HCT116 (cell line): ENCODE results near the gene ARFRP1. TPM values are rescaled to one million over a fixed set of nuclear protein-coding genes. Genes with fewer than 3 reads are reported as not detected.

Experiments used
- ATAC-seq: fragments of 200-7000 bp; cut with Tn5 transposase; 2 replicates; pipeline ENCODE4 v1.9.1; 2020; ENCODE audit warnings: mild to moderate bottlenecking, moderate library complexity
- BruUV-seq: library from RNA; stranded (reverse); fragments of 400-500 nt; replicated peaks from 2 replicates; lab custom pipeline; 2021; lab: Mats Ljungman, UMichigan
- CTCF ChIA-PET: fragments of 300-600 bp; sonication (Branson Sonifier 250); formaldehyde crosslinking; loops from one replicate; lab custom pipeline; 2021; ENCODE audit warnings: antibody characterized with exemption; lab: Charles Lee
- POLR2A ChIA-PET: fragments of 300-600, 350-600 bp; sonication (Branson Sonifier 250); formaldehyde crosslinking; loops from one replicate; lab custom pipeline; 2021; ENCODE audit warnings: antibody characterized with exemption; lab: Charles Lee
- RAD21 ChIA-PET, 2 experiments: fragments of 300-600 bp; sonication (Branson Sonifier 250); formaldehyde crosslinking; loops; one replicate each; lab custom pipeline; 2023; ENCODE audit warnings: low total read pairs in 2 of 2; ENCODE audit not compliant: uncharacterized antibody in 2 of 2, unreplicated experiment in 2 of 2, low non-redundant PET in 1 of 2; lab: Charles Lee
- DNase-seq: peaks from one replicate; pipeline ENCODE4 v3.0.0-alpha.2; 2010; ENCODE audit warnings: low read depth, low spot score
- H2AFZ ChIP-seq: fragments of 200-600 bp; shearing (Covaris generic), sonication (generic); 2 replicates; pipeline ENCODE4 v1.6.1; 2017; ENCODE audit warnings: low read depth, mixed run types, mixed read lengths, antibody characterized with exemption, low read length; ENCODE audit not compliant: poor library complexity, severe bottlenecking
- H3K27ac ChIP-seq: 2 replicates; pipeline ENCODE4 v1.5.1; 2012; ENCODE audit warnings: low read depth, low read length
- H3K27me3 ChIP-seq: fragments of 200-600 bp; sonication (generic); 2 replicates; pipeline ENCODE4 v1.6.1; 2016; ENCODE audit warnings: mixed run types, low read length, mixed read lengths; ENCODE audit not compliant: insufficient read depth
- H3K36me3 ChIP-seq, 2 experiments: fragments of 200-500 bp in 1 of 2; fragments of 200-600 bp in 1 of 2; sonication (Bioruptor generic) in 1 of 2; sonication (generic) in 1 of 2; 2 replicates each; pipeline versions ENCODE4 v1.5.1 to v1.6.1; 2014 to 2016; ENCODE audit warnings: low read length in 2 of 2, inconsistent platforms in 1 of 2, mixed read lengths in 1 of 2, mixed run types in 1 of 2; ENCODE audit not compliant: insufficient read depth in 2 of 2, control insufficient read depth in 1 of 2
- H3K4me1 ChIP-seq, 2 experiments: fragments of 200-600 bp in 1 of 2; sonication (generic) in 1 of 2; 2 replicates each; pipeline versions ENCODE4 v1.5.1 to v1.6.1; 2012 to 2017; ENCODE audit warnings: low read length in 2 of 2, inconsistent platforms in 1 of 2, mild to moderate bottlenecking in 1 of 2, mixed read lengths in 1 of 2, mixed run types in 1 of 2, moderate library complexity in 1 of 2; ENCODE audit not compliant: insufficient read depth in 2 of 2, control insufficient read depth in 1 of 2
- H3K4me2 ChIP-seq: fragments of 200-600 bp; sonication (generic); 2 replicates; pipeline ENCODE4 v1.6.1; 2017; ENCODE audit warnings: mixed run types, low read length, mixed read lengths
- H3K4me3 ChIP-seq, 2 experiments: fragments of 200-600 bp in 1 of 2; sonication (generic) in 1 of 2; replicated peaks in 1 of 2; 2 replicates each; pipeline ENCODE4 v1.5.1; 2011 to 2016; ENCODE audit warnings: low read length in 2 of 2, control low read depth in 1 of 2, low read depth in 1 of 2, mild to moderate bottlenecking in 1 of 2, mixed read lengths in 1 of 2, mixed run types in 1 of 2
- H3K79me2 ChIP-seq: fragments of 200-600 bp; sonication (generic); 2 replicates; pipeline ENCODE4 v1.6.1; 2017; ENCODE audit warnings: mild to moderate bottlenecking, mixed run types, low read length, moderate library complexity, mixed read lengths; ENCODE audit not compliant: insufficient read depth
- H3K9ac ChIP-seq: fragments of 200-600 bp; sonication (generic); 2 replicates; pipeline ENCODE4 v1.6.1; 2016; ENCODE audit warnings: low read length, mixed read lengths
- H3K9me2 ChIP-seq: fragments of 200-600 bp; sonication (generic), shearing (Covaris generic); 2 replicates; pipeline ENCODE4 v1.6.1; 2017; ENCODE audit warnings: mixed run types, mild to moderate bottlenecking, moderate library complexity; ENCODE audit not compliant: insufficient read depth
- H3K9me3 ChIP-seq, 2 experiments: fragments of 200-500 bp in 1 of 2; fragments of 200-600 bp in 1 of 2; sonication (Bioruptor generic) in 1 of 2; sonication (generic) in 1 of 2; 2 replicates each; pipeline ENCODE4 v1.6.1; 2014 to 2017; ENCODE audit warnings: low read length in 2 of 2, mixed read lengths in 2 of 2, inconsistent platforms in 1 of 2, low read depth in 1 of 2, mild to moderate bottlenecking in 1 of 2, mixed run types in 1 of 2, moderate library complexity in 1 of 2; ENCODE audit not compliant: control insufficient read depth in 1 of 2, insufficient read depth in 1 of 2
- H4K20me1 ChIP-seq: fragments of 200-600 bp; sonication (generic), shearing (Covaris generic); 2 replicates; pipeline ENCODE4 v1.6.1; 2017; ENCODE audit warnings: mixed run types, mild to moderate bottlenecking, moderate library complexity; ENCODE audit not compliant: insufficient read depth
- CBX3 ChIP-seq: IDR thresholded peaks from 2 replicates; pipeline ENCODE4 v1.6.1; 2012; ENCODE audit warnings: low read depth
- CEBPB ChIP-seq: IDR thresholded peaks from 2 replicates; pipeline ENCODE4 v1.6.1; 2012; ENCODE audit warnings: low read depth
- CTCF ChIP-seq, 3 experiments: fragments of 200-600 bp in 1 of 3; sonication (generic) in 1 of 3; IDR thresholded peaks in 2 of 3; conservative IDR thresholded peaks in 1 of 3; 2 replicates each; pipeline ENCODE4 v1.5.1; 2012 to 2017; ENCODE audit warnings: low read depth in 2 of 3, low read length in 2 of 3, antibody characterized with exemption in 1 of 3, borderline replicate concordance in 1 of 3, control low read depth in 1 of 3, mild to moderate bottlenecking in 1 of 3, mixed read lengths in 1 of 3, mixed run types in 1 of 3, moderate library complexity in 1 of 3; ENCODE audit not compliant: insufficient read depth in 1 of 3
- EGR1 ChIP-seq: IDR thresholded peaks from 2 replicates; pipeline ENCODE4 v1.6.1; 2012; ENCODE audit warnings: low read depth
- EZH2phosphoT487 ChIP-seq: fragments of 200-600 bp; IDR thresholded peaks from 2 replicates; pipeline ENCODE4 v1.6.1; 2018; ENCODE audit warnings: antibody characterized with exemption, borderline replicate concordance
- FOSL1 ChIP-seq: IDR thresholded peaks from 2 replicates; pipeline ENCODE4 v1.6.1; 2012; ENCODE audit warnings: low read depth
- JUND ChIP-seq: IDR thresholded peaks from 2 replicates; pipeline ENCODE4 v1.6.1; 2012
- MAX ChIP-seq: IDR thresholded peaks from 2 replicates; pipeline ENCODE4 v1.6.1; 2012
- POLR2AphosphoS5 ChIP-seq: IDR thresholded peaks from 2 replicates; pipeline ENCODE4 v1.6.1; 2011; ENCODE audit warnings: mild to moderate bottlenecking, low read depth, low read length, moderate library complexity
- RAD21 ChIP-seq: IDR thresholded peaks from 2 replicates; pipeline ENCODE4 v1.6.1; 2012; ENCODE audit warnings: low read depth, mild to moderate bottlenecking
- SP1 ChIP-seq: IDR thresholded peaks from 2 replicates; pipeline ENCODE4 v1.6.1; 2012; ENCODE audit warnings: low read depth
- SRF ChIP-seq: IDR thresholded peaks from 2 replicates; pipeline ENCODE4 v1.6.1; 2012; ENCODE audit warnings: low read depth
- TCF7L2 ChIP-seq: IDR thresholded peaks from 2 replicates; pipeline ENCODE4 v1.7.0; 2011; ENCODE audit warnings: borderline replicate concordance, inconsistent platforms; ENCODE audit not compliant: insufficient read depth, insufficient read length; ENCODE audit errors: extremely low read depth
- YY1 ChIP-seq: IDR thresholded peaks from 2 replicates; pipeline ENCODE4 v1.6.1; 2011; ENCODE audit warnings: low read length, low read depth, moderate library complexity, mild to moderate bottlenecking; ENCODE audit not compliant: insufficient replicate concordance; ENCODE audit errors: extremely low read depth
- ZFX ChIP-seq: fragments of 450-650 bp; IDR thresholded peaks from 2 replicates; pipeline ENCODE4 v1.6.1; 2017
- ZNF274 ChIP-seq: fragments of 200-500 bp; sonication (Bioruptor generic); IDR thresholded peaks from 2 replicates; pipeline ENCODE4 v1.6.1; 2014; ENCODE audit warnings: mild to moderate bottlenecking, low read depth, low read length, inconsistent platforms
- intact Hi-C: fragments of 100-400 bp; cut with micrococcal nuclease; formaldehyde crosslinking; loops from 2 replicates; pipeline ENCODE4 v1.10.0; 2022
- total RNA-seq: library from RNA; stranded (reverse); gene quantifications from one replicate; pipeline ENCODE4 v1.2.1, GENCODE V29; 2021; ENCODE audit not compliant: unreplicated experiment

Gene ARFRP1
- total RNA-seq, 1 experiment from 2014 or later = 53.7 TPM

- Histone ChIP-seq H3K27me3 (no peaks in the 10 kb centered on the region), H3K9me2 (no peaks in the 10 kb centered on the region), H3K36me3 (peaks cover 3 to 22% of the 10 kb centered on the region in 2 experiments; a peak in 2 of 4 replicates), H3K79me2 (peaks cover 26% of the 10 kb centered on the region), H3K9ac (peak overlapping the region; percentile 56; the same call in 1 of the 2 replicates), H3K4me2 (peak overlapping the region; percentile 66), H4K20me1 (no peaks in the 10 kb centered on the region)
- intact Hi-C loops = loop anchor here (10.0 kb wide), 1 partner anchor 127 kb away; the partner anchor contains the start of genes ABHD16B and TPD52L2
- ChIA-PET POLR2A (no interaction called here), CTCF (no interaction called here), RAD21 (interaction anchor here in 1 of 2 experiments (0.6 kb wide), 1 partner anchor 27 kb away, joined by 3 read pairs; no protein-coding TSS in a partner anchor)
- BruUV-seq = no TSS peak
- TF ChIP-seq TCF7L2 = no peak
- no peak for TF ChIP-seq RAD21
- no peak for TF ChIP-seq MAX
- no peak for TF ChIP-seq FOSL1
- no peak for TF ChIP-seq EZH2phosphoT487
- no peak for TF ChIP-seq EGR1
- no peak for TF ChIP-seq CEBPB
- no peak for TF ChIP-seq JUND
- TF ChIP-seq CTCF (IDR thresholded peaks at IDR 0.05 in 2 of 3, conservative IDR thresholded peaks at IDR 0.05 in 1 of 3; ENCODE audit: borderline replicate concordance in 1 of 3, insufficient read depth in 1 of 3, low read depth in 2 of 3, low read length in 2 of 3) = no peak
- TF ChIP-seq SRF = no peak
- TF ChIP-seq CBX3 = no peak
- TF ChIP-seq ZNF274 = no peak
- TF ChIP-seq YY1 = no peak
- no peak for TF ChIP-seq SP1
- no peak for TF ChIP-seq POLR2AphosphoS5
- TF ChIP-seq ZFX = no peak
- TF ChIP-seq, all 23 proteins: peak for 0
- no peaks in the 10 kb centered on the region for H3K9me3 ChIP-seq
- peak overlapping the region; percentile 84 for H3K27ac ChIP-seq
- peak overlapping the region; percentile 42 to 52; a peak in 3 of 4 replicates for H3K4me3 ChIP-seq
- no peak for DNase-seq
- H3K4me1 ChIP-seq = peaks cover 20 to 50% of the 10 kb centered on the region in 2 experiments; a peak in 3 of 4 replicates
- H2AFZ ChIP-seq = no peak overlapping the region
- ATAC-seq = no peak
Observed at GRCh38 chr20:63737945-63738686, 30.3 kb upstream of the ARFRP1 start.
